Skin epidermis (tissue), 12 donors: ENCODE data around the gene SHOC2.

Experiments used
- H3K27ac ChIP-seq, 21 experiments: fragments of 200-600 bp; sonication (generic) in 11 of 21; one replicate each; pipeline ENCODE4 v1.5.0; 2020; ENCODE audit warnings: mild to moderate bottlenecking in 3 of 21, inconsistent platforms in 2 of 21, moderate library complexity in 2 of 21
- H3K4me3 ChIP-seq, 7 experiments: fragments of 200-600 bp; sonication (generic) in 2 of 7; one replicate each; pipeline ENCODE4 v1.5.0; 2020; ENCODE audit warnings: inconsistent platforms in 2 of 7, mild to moderate bottlenecking in 2 of 7, moderate library complexity in 1 of 7

SHOC2 gene

DNA sequence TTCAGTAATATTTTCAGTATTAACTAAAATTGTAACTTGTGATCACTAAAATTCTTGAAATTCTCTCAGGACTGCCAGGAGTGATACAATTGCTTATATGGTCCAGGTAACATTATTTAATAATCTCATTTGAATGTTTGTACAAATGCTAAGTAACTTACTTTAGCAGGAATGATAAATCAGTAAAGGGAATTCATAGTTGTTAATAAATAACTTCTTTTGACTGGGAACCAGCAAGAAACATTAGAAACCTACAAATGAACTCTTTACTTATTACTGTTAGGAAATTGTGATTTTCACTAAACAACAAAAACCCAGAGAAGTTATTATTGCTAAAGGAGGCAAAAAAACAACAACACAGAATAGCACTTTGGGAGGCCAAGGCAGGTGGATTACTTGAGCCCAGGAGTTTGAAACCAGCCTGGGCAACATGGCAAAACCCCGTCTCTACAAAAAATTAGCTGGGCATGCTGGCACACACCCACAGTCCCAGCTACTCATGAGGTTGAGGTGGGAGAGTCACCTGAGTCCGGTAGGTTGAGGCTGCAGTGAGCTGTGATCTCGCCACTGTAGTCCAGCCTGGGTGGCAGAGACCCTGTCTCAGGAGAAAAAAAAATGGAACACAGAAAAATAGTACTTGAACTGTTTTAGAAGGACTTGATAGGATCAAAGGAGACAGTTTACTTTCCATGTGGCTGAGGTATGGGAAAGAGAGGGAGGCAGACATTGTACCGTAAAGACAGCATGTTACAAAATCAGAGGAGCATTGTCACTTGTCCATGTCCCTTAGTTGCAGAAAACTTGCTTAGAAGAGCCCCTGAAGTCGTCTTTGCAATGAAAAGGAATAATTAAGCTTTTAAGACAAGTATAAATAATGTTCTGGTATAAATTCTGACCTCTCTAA lies 53.1 kb downstream of the SHOC2 start:
- H3K27ac ChIP-seq = no peak overlapping the region
- no peak overlapping the region for H3K4me3 ChIP-seq

DNA sequence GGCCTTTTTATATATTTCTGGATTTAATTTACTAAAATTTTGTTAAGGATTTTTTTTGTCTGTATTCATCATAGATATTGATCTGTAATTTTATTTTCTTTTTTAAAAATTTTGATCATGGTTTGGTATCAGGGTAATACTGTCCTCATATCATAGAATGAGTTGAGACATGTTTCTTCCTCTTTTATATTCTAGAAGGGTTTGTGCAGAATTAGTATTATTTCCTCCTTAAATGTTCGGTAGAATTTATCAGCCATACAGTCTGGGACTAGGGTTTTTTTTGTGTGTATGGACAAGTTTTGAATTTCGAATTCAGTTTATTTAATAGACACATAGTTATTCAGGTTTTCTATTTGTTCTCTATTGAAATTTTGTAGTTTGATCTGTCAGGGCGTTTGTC lies 54.0 kb downstream of the SHOC2 start:
- H3K27ac ChIP-seq = no peak overlapping the region

DNA sequence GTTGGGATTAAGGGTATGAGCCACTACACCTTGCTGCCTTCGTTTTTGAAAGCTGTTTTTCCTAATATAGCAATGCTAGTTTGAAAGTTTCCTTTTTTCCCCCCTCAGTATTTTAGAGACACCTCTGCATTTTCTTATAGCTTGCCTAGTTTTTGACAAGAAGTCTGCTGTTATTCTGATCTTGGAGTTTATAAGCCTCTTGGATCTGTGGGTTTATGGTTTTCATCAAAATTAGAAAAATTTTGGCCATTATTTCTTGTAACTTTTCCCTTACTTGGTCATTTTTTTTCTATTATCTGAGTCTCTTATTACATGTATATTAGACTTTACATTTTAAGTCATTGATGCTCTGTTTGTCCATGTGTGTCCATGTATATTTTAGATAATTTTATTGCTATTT lies 57.2 kb downstream of the SHOC2 start:
- no peak overlapping the region for H3K27ac ChIP-seq
- H3K4me3 ChIP-seq = no peak overlapping the region

More for the DNA sequence above, 54.0 kb downstream of the SHOC2 start:
- H3K4me3 ChIP-seq = no peak overlapping the region

DNA sequence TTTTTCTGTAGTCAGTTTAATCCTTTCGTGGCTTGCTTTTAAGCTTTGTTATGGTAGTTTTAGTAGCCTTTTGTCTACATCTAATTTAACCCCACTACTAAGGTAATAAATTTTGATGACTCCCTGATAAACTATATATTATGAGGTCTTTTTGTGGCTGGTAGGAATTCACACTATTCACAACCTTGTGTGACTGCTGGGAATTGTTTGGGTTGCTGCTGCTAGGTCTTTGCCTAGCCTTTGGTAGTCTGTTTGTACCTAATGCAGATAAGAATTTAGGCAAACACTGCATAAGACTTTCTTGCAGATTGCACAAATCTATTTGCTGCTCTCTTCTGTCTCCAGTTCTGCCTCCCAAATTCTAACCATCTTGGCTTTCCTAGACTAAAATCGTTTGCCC lies 58.3 kb downstream of the SHOC2 start:
- no peak overlapping the region for H3K4me3 ChIP-seq
- no peak overlapping the region for H3K27ac ChIP-seq

DNA sequence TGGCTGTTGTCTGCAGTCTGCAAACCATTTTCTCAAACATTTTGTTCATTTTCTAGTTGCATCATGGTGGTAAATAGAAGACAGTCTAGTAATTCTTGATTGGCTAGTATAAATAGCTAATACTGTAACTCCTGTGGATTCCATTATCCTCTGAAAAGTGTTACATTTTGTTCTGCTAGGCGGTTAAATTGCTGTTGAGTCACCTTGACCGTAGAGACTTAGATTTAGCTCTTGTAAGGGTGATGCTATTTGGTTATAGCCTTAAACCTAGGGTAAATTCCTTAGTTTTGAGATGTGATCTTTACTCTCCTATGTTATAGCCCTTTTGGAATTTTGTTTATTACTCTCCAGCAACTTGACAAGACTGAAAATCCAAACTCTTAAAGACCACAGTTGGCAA lies 58.8 kb downstream of the SHOC2 start:
- no peak overlapping the region for H3K27ac ChIP-seq
- no peak overlapping the region for H3K4me3 ChIP-seq

DNA sequence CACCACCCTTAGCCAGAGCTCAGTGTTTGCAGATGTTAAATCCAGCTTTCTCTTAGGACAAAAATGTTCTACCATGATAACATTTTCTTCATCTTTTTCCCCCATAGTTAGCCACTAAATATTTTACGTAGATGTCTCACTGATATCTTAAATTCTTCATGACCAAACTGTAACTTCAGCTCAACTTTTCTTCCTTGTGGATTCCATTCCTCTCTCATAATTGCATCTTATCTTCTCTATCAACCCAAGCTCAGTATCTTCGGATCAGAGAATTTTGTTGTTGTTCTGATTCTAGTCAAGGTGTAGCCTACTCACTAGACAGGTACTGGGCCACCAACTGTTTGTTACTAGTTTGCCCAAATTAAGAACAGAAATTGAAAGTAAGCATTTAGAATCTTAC lies 60.2 kb downstream of the SHOC2 start:
- no peak overlapping the region for H3K27ac ChIP-seq
- H3K4me3 ChIP-seq = no peak overlapping the region

DNA sequence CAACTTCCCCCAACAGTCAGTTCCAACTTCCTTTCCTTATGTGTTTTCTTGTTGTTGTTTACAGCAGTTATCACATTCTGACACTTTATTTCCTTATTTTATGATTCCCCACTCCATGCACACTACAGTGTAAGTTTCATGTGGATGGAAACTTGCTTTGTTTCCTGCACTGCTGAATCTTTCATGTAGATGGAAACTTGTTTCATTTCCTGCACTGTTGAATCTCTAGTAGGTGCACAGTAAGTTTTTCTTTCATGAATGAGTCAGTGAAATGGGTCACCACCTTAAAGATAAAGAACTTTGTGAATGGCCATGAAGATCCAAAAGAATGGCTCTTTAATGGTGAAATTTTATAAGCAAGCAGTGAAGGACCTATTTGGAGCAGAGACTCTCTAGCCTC lies 61.4 kb downstream of the SHOC2 start:
- Histone ChIP-seq H3K27ac (no peak overlapping the region), H3K4me3 (no peak overlapping the region)

DNA sequence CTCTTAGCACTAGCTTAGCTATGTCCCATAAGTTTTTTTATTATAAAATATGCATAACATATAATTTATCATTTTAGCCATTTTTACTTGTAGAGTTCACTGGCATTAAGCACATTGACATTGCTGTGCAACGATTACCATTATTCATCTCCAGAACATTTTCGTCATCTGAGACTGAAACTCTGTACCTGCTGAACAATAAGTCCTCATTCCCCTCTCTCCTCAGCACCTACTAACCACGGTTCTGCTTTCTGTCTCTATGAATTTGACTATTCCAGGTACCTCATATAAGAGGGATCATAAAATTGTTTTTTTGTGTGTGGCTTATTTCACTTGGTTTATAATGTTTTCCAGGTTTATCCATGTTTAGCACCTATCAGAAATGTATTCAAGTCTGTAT lies 64.1 kb downstream of the SHOC2 start:
- no peak overlapping the region for H3K27ac ChIP-seq
- no peak overlapping the region for H3K4me3 ChIP-seq

DNA sequence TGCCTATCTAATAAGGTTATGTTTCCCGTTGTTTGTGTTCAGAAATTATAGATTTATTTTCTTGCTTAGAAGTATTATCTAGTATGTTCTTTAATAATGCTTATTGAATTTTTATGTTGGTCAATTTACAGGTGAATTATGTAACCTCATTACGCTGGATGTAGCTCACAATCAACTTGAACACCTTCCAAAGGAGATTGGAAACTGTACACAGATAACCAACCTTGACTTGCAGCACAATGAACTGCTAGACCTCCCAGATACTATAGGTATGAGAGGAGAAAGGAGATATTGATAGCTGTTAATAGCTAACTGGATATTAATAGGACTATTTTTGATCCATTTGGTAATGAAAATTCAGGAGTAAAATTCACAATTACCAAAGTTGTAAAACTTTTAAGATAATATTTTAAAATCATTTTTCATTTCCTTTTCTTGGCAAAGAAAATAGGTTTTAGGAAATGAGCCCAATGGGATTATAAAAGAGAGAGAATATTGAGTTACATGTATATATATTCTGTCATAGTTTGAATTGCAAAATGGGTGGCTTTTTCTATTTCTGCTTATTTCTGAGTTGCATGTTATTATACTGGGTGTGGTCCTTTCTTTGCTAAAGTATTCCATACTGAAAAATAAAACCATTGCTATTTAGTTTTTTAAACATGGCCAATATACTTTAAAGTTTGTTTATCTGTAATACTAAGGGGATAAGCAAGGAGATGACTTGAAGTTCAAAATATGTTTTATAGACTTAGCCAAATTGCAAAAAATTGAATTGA lies 66.3 kb downstream of the SHOC2 start:
- no peak overlapping the region for H3K4me3 ChIP-seq
- H3K27ac ChIP-seq = no peak overlapping the region

DNA sequence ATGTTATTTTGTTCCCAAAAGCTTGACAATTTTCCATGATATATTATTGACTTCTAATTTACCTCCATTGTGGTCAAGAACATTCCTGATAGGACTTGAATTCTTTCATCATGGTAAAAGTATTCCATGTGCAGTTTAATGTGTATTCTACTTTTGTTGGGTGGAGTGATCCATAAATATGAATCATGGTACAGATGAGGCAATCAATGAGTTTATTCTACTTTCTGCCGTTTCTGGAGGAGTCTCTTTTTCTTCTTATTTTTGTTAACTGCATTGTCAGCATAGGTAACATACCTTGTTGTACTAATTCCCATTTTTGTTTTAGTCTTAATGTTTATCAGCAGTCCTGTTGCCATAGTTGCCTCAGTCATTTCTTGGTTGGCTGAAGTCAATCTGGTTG lies 69.6 kb downstream of the SHOC2 start:
- H3K4me3 ChIP-seq = no peak overlapping the region
- H3K27ac ChIP-seq = no peak overlapping the region

DNA sequence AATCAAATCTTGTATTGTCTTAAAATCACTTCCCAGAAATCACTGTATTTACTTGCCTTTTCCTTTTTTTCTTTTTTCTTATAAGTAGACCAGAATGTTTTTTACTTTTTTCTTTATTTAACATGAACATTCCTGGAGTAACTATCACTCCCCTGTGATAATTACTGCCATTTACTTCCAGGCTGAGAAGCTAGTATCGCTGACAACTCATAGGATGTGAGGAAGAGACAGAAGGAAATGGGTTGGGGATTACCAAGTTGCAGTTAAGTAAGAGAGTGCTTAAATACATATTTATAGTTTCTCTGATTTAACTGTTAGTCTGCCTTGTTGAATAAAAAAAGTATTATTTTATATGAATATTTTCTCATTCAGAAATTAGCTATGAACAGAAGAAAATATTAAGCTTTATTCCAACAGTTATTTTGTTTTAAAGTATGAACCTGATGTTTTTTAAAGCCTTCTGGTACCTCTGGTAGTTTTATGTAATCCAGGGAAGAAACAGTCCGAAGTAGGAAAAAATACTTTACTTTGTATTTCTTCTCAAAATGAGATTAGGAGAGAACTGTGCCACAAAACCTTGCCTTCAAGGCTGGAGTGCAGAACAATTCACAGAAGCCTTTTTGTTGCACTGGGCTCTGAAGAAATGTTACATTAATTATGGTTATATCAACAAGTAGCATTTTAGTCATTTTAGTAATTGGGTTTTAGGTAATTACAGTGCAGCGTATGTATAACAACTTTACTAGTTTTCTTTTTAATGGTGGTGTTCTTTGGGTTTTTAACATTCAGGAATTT lies 72.8 kb downstream of the SHOC2 start:
- H3K27ac ChIP-seq = no peak overlapping the region
- H3K4me3 ChIP-seq = no peak overlapping the region

DNA sequence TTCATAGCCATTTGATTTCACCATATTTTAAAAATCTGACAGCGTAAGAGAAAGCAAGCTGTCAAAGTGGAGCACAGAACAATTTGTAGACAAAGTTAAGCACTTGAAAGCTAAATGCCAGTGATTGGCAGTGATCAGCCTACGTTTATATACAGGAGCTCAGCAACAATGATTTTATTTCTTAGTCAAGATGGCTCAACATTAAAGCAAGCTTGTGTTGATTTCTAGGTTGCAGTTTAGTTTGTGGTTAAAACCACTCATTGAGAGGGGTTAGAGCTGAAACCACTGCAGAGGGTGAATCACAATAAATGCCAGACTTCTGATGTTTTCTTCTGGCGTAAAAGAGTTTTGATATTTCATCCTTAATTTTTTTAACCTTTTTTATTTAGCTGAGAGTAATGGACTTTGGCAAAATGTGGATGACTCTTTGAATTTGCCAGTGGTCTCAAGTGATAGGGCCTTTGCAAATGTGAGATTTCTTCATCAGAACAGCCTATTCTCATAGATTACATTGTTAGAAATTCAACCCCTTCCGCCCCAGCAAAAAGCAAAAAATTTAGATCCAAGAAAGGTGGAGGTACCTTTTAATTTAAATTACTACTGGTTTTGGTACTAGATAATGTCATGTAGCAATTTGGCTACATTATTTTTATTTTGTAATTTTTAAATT lies 73.8 kb downstream of the SHOC2 start:
- Histone ChIP-seq H3K4me3 (no peak overlapping the region), H3K27ac (no peak overlapping the region)

DNA sequence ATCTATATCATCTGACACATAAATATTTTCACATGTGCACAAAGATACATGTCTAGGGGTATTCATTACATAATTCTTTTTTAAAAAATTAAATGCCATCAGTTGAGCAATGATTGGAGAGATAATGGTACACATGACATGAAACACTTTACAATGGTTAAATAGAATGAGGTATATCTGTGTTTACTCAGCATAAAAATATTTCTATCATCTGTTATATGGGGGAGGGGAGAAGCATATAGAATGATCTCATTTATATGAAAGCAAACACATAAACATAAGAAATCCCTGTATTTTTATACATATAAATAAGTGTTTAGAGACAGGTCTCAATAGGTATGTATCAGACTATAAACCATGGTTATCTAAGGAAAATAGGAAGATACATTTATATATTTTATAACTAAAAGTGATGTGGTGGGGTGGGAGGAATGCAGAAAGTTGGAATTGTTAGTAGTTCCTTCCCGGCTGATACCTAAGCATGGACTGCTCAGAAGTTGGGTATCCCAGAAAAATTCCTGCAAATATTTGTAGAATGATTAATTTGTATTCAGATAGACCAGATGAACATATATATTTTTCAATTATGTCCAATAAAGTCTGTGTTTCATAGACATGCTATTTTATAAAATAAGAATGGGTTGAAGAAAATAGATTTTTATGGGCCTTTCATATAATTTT lies 75.1 kb downstream of the SHOC2 start:
- H3K27ac ChIP-seq = no peak overlapping the region
- no peak overlapping the region for H3K4me3 ChIP-seq

DNA sequence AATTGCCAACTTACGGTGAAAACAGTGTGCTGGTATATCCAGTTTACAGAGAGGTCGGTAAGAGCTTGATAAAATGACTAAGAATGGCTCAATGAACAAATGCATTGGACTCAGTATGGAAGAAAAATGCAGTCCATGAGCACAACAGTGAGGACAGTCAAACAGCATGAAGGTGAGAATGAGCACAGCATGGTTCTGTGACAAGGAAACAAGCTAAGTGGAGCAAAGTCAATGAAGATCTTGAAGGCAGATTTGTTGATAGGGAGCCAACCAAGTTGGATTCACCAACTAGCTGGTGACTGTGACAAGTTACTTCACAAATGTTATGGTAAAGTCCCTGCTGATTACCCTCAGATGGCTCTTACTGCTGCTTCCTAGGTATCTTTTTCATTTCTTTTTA lies 75.9 kb downstream of the SHOC2 start:
- no peak overlapping the region for H3K4me3 ChIP-seq
- H3K27ac ChIP-seq = no peak overlapping the region

DNA sequence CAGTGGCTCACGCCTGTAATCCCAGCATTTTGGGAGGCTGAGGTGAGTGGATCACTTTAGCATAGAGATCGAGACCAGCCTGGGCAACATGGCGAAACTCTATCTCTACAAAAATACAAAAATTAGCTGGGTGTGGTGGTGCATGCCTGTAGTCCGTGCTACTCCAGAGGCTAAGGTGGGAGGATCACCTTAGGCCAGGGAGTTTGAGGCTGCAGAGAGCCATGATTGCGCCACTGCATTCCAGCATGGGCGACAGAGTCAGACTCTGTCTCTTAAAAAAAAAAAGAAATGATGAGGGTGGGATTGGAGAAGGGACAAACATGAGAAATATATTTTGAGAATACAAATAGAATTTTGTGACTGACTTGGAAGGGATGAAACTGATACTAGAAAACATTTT lies 76.9 kb downstream of the SHOC2 start:
- no peak overlapping the region for H3K4me3 ChIP-seq
- H3K27ac ChIP-seq = no peak overlapping the region

DNA sequence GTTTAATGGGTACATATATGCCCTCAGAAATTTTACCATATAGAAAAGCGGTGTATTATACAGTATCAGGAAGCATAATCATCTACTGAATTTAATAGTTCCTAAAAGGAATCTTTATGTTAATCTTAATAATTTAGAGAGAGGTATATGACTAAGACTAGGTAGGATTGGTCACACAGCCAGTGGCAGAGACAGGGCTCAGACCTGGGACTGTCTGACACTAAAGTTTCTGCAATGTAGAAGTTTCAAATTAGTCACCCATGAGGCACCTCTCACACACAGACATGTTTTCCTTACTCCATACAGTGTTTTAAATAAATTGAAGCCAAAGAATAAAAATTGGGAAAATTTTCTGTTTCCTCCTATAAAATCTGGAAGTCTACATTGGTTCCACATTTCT lies 84.6 kb downstream of the SHOC2 start:
- no peak overlapping the region for H3K4me3 ChIP-seq
- H3K27ac ChIP-seq = no peak overlapping the region

DNA sequence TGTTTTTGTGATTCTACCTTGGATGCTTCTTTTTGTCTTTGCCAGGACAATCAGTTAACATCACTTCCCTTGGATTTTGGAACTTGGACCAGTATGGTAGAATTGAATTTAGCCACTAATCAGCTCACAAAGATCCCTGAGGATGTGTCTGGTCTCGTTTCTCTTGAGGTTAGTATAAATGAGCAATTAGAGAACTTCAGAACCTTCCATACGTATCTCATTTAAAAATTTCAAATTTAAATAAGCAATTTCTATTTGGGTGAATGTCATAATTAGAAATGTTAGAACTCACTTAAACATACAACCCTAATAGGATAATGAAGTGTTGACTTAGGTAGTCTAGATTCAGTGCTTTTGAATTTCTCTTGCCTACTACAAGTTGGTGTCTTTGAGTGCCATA lies 88.1 kb downstream of the SHOC2 start:
- H3K27ac ChIP-seq = no peak overlapping the region
- H3K4me3 ChIP-seq = no peak overlapping the region

DNA sequence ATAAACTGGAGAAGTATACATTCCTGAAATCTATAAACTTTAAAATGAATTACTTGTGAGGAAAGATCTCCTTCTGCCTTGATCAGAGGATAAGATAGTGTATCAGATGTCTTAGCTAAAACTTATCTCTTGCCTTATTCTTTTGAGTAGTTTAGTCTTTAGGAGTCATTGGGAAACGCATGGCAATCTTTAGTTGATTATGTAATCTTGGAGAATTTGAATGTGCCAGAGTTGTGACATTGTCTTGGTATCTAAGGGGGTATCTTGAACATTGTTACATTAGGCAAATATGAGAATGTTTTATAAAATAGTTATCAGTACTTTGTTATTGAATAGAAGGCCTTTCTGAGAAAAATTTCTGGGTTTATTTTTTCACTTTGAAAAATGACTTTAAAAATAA lies 95.8 kb downstream of the SHOC2 start:
- Histone ChIP-seq H3K4me3 (no peak overlapping the region), H3K27ac (no peak overlapping the region)

DNA sequence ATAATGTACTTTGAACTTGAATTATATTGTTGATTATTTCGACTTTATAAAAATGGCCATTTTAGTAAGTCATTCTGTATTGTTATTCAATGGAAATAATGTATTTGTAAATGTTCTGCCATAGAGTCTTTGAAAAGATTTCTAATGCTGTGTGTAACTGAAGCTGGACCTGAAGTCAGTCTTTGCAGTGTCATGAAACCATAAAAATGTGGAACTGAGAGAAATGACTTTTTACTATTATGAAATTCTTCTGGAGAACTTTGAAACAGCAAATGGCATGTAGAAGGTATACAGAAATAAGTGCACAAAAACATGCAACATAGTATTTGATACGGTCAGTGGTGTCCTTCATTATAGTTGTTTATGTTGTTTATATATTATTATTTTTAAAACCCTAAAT lies 97.7 kb downstream of the SHOC2 start:
- H3K27ac ChIP-seq = no peak overlapping the region
- no peak overlapping the region for H3K4me3 ChIP-seq
